Activated CD4-positive, alpha-beta T cell treated with anti-CD3 and anti-CD28 coated beads, Interleukin-2, amount 10 ng/mL, durations not matched to agents 24 days and 14 days (primary cell): Measurements from ENCODE around the gene OSGIN1. TPM values are rescaled to one million over a fixed set of nuclear protein-coding genes. Genes with fewer than 3 reads are reported as not detected.

Source experiments
- DNase-seq: peaks from one replicate; pipeline ENCODE4 v3.0.0; 2022
- H3K27ac Mint-ChIP-seq: one replicate; pipeline ENCODE4 v1.8.0; 2022; ENCODE audit warnings: mild to moderate bottlenecking, mixed read lengths
- H3K27me3 Mint-ChIP-seq: one replicate; pipeline ENCODE4 v1.8.0; 2022; ENCODE audit warnings: mixed read lengths
- H3K36me3 Mint-ChIP-seq: one replicate; pipeline ENCODE4 v1.8.0; 2022; ENCODE audit warnings: low read depth, mild to moderate bottlenecking, mixed read lengths
- H3K4me1 Mint-ChIP-seq: one replicate; pipeline ENCODE4 v1.8.0; 2021; ENCODE audit warnings: mixed read lengths
- H3K4me3 Mint-ChIP-seq: one replicate; pipeline ENCODE4 v1.8.0; 2022; ENCODE audit warnings: mild to moderate bottlenecking, moderate library complexity, mixed read lengths
- H3K9me3 Mint-ChIP-seq: one replicate; pipeline ENCODE4 v1.8.0; 2021; ENCODE audit warnings: mixed read lengths
- intact Hi-C: fragments of 100-400 bp; cut with micrococcal nuclease; formaldehyde crosslinking; loops from one replicate; pipeline ENCODE4 v1.15.1; 2023
- total RNA-seq: library from RNA; stranded (reverse); gene quantifications from 2 replicates; pipeline ENCODE4 v1.2.3, GENCODE V29; 2022

Gene OSGIN1
- total RNA-seq, 1 donor from 2014 or later, result 0.72 TPM

DNA sequence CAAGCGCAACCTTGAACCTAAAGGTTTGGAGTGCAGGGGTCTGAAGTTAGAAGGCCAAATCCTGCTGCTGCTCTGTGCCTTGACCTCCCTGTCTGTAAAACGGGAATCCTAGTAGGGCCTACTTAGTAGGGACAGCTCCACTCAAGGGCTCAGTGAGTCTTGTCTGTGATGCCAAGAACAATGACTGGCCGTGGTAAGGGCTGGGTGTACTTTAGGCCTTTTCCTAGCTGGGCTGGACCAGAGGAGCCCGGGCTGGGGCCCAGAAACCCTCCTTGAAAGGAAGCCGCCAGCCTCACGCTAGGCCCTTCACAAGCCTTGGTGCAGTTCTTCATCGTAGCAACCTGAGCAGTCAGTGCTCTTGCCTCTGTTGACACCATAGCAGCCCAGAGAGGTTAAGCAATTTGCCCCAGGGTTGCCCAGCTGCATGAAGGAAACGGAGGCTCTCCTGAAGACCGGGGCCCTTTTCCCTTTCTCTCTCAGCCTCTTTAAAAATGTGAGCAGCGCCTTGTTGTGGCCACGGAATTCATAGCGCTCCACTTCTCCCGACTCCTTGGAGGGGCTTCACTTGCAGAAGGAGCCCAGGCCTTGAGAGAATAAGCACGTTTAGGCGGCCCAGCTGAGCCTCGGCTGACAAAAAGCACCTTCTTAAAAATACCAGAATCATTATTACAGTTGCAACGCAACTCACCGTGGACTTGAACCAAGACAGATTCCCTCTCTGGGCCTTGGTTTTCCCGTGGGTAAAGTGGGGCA, 19.4 kb downstream of the OSGIN1 start:
- Mint-ChIP-seq H3K27ac (no peak overlapping the region), H3K4me3 (no peak overlapping the region), H3K4me1 (peaks cover 4% of the 10 kb centered on the region), H3K36me3 (no peaks in the 10 kb centered on the region), H3K9me3 (no peaks in the 10 kb centered on the region), H3K27me3 (peaks cover 15% of the 10 kb centered on the region)
- DNase-seq, result no peak
- intact Hi-C loops, result no loop called here

GRCh38 chr16:83973077-83973476, 20.0 kb downstream of the OSGIN1 start:
- intact Hi-C loops, result no loop called here
- H3K27me3 Mint-ChIP-seq, result peaks cover 11% of the 10 kb centered on the region
- H3K9me3 Mint-ChIP-seq, result no peaks in the 10 kb centered on the region
- no peak overlapping the region for H3K4me3 Mint-ChIP-seq
- H3K27ac Mint-ChIP-seq, result no peak overlapping the region
- H3K36me3 Mint-ChIP-seq, result no peaks in the 10 kb centered on the region
- H3K4me1 Mint-ChIP-seq, result peaks cover 3% of the 10 kb centered on the region
- no peak for DNase-seq

DNA sequence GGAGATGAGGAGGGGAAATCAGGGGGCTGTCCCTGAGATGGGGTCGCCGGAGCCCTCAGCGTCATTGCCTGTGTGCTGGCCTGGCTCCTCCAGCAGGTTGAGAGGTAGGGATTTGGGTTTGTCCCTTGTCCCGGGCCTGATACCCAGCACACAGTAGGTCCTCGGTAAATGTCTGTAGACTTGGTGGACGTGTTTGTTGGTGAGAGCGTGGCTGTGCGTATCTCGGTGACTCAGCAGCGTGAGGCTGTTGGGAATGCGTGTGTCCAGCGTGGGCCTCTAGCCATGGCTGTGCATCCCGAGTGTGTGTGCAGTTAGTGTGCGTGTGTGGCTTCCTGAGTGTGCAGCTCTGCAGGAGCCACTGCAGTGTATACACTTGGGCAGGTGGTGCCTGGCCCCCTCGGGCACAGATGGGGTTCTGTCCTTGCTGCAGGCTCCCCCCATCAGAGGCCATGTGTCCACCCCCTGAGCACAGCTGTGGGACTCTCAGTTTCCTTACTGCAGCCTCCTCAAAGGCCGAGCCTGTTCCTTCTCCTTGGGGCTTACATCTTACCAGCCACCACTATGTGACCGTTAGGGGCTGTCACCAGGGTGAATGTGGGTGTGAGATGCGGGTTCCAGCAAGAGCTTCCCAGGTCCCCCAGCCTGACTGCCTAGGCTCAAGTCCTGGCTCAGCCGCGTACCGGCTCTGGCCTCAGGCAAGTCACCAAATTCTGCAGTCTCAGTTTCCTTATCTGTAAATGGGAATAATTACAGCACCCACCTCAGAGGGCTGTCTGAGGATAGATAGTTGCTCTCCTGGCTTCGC, 20.7 kb downstream of the OSGIN1 start:
- DNase-seq, result no peak
- H3K27me3 Mint-ChIP-seq, result peaks cover 11% of the 10 kb centered on the region
- no peaks in the 10 kb centered on the region for H3K9me3 Mint-ChIP-seq
- peaks cover 3% of the 10 kb centered on the region for H3K4me1 Mint-ChIP-seq
- intact Hi-C loops, result no loop called here
- H3K27ac Mint-ChIP-seq, result no peak overlapping the region
- no peaks in the 10 kb centered on the region for H3K36me3 Mint-ChIP-seq
- no peak overlapping the region for H3K4me3 Mint-ChIP-seq

DNA sequence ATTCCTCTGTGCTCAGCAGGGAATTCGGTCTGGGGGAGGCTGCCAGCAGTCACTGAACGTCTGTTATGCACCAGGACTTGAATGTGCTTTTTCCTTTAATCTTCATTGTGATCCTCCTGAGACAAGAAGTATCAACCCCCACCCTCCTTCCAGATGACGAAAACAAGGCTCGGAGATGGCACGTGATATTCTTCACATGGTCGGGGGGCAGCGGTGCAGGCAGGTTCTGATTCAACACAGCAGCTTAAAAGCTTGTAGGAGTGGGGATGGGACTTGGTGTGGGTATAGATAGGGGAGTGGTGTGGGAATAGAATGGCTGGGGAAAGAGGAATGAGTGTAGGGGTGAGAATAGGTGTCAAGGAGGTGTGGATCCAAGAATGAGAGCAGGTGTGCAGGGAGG, 21.4 kb downstream of the OSGIN1 start:
- Mint-ChIP-seq H3K4me3 (no peak overlapping the region), H3K4me1 (no peaks in the 10 kb centered on the region), H3K27me3 (peaks cover 7% of the 10 kb centered on the region), H3K9me3 (no peaks in the 10 kb centered on the region), H3K36me3 (no peaks in the 10 kb centered on the region), H3K27ac (no peak overlapping the region)
- intact Hi-C loops, result no loop called here
- no peak for DNase-seq

DNA sequence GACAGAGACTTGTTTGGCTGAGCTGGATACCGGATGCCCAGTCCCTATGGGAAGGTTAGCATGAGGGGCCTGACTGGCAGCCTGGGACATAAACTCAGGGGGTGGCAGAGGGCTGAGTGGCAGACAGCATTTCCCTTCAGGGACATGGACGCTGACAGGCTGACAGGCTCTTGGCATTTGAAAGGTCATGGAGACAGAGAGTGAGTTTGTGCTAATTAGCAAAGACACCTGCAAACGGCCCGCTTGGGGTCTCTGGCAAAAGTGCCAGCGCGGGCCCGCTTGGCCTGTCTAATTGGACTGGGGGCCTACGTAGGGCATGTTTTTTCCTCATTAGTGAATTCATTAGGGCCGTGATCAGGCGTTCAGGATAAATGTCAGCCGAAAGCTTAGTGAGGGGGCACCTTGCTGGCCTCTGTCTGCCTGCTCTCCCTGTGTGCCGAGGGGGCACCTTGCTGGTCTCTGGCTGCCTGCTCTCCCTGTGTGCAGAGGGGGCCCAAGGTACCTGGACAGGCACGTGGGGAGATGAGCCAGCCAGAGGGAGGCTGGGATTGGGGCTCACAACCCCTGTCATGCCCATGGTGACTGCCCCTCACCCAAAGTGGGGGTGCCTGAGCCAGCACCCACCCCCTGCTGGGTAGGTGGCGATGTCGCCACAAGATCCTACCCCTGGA, 22.7 kb downstream of the OSGIN1 start:
- Mint-ChIP-seq H3K9me3 (no peaks in the 10 kb centered on the region), H3K27me3 (no peaks in the 10 kb centered on the region), H3K4me1 (no peaks in the 10 kb centered on the region), H3K27ac (no peak overlapping the region), H3K4me3 (no peak overlapping the region), H3K36me3 (no peaks in the 10 kb centered on the region)
- intact Hi-C loops, result no loop called here
- DNase-seq, result no peak

- H3K27me3 Mint-ChIP-seq, result no peaks in the 10 kb centered on the region
- no peak overlapping the region for H3K4me3 Mint-ChIP-seq
- H3K27ac Mint-ChIP-seq, result no peak overlapping the region
- intact Hi-C loops, result no loop called here
- no peaks in the 10 kb centered on the region for H3K9me3 Mint-ChIP-seq
- no peaks in the 10 kb centered on the region for H3K4me1 Mint-ChIP-seq
- no peaks in the 10 kb centered on the region for H3K36me3 Mint-ChIP-seq
- DNase-seq, result no peak
These were observed 24.2 kb downstream of the OSGIN1 start for GRCh38 chr16:83977056-83977815.

DNA sequence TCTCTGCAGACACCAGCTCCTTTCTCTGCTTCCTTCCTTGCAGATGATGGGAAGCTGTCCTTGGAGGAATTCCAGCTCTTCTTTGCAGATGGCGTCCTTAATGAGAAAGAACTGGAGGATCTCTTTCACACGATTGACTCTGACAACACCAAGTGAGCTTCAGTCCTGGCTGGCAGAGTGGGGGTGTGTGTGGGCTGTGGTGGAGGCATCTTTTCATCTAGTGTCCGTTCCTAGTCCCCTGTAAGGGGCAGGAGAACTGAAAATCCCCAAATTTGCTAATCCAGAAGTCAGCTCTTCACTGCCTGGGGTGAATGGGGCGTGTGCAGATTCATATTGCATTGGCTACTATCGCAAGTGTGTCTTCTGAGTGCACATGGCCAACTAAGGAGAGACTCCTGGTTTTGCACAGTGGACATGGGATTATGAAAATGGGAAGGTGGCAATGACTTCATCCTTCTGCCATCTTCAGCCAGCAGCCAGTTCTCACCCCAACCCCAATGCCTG, 25.4 kb downstream of the OSGIN1 start:
- Mint-ChIP-seq H3K4me3 (no peak overlapping the region), H3K36me3 (no peaks in the 10 kb centered on the region), H3K9me3 (no peaks in the 10 kb centered on the region), H3K27ac (no peak overlapping the region), H3K27me3 (no peaks in the 10 kb centered on the region), H3K4me1 (no peaks in the 10 kb centered on the region)
- intact Hi-C loops, result no loop called here
- no peak for DNase-seq

- H3K27ac Mint-ChIP-seq, result no peak overlapping the region
These were observed 26.4 kb downstream of the OSGIN1 start for GRCh38 chr16:83979441-83979840.

DNA sequence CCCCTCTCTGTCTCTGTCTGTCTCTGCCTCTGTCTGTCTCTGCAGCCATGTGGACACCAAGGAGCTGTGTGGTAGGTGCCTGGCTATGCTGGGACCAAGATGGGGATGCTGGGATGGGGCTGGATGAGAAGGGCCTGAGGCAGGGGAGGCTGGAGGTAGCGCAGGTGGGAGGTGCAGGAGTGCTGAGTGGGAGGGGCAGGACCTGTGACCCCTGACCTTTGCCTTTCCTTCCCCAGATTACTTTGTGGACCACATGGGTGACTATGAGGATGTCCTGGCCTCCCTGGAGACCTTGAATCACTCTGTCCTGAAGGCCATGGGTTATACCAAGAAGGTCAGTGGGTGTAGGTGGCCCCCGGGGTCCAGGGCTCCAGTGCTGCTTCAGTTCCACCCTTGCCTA, 27.8 kb downstream of the OSGIN1 start:
- no peak for DNase-seq
- Mint-ChIP-seq H3K4me1 (no peaks in the 10 kb centered on the region), H3K27ac (no peak overlapping the region), H3K27me3 (no peaks in the 10 kb centered on the region), H3K4me3 (no peak overlapping the region), H3K9me3 (no peaks in the 10 kb centered on the region), H3K36me3 (no peaks in the 10 kb centered on the region)
- intact Hi-C loops, result no loop called here

More at GRCh38 chr16:83979441-83979840, 26.4 kb downstream of the OSGIN1 start:
- H3K4me3 Mint-ChIP-seq, result no peak overlapping the region
- no peaks in the 10 kb centered on the region for H3K4me1 Mint-ChIP-seq
- no peaks in the 10 kb centered on the region for H3K27me3 Mint-ChIP-seq
- intact Hi-C loops, result no loop called here
- no peaks in the 10 kb centered on the region for H3K9me3 Mint-ChIP-seq
- DNase-seq, result no peak
- H3K36me3 Mint-ChIP-seq, result no peaks in the 10 kb centered on the region

DNA sequence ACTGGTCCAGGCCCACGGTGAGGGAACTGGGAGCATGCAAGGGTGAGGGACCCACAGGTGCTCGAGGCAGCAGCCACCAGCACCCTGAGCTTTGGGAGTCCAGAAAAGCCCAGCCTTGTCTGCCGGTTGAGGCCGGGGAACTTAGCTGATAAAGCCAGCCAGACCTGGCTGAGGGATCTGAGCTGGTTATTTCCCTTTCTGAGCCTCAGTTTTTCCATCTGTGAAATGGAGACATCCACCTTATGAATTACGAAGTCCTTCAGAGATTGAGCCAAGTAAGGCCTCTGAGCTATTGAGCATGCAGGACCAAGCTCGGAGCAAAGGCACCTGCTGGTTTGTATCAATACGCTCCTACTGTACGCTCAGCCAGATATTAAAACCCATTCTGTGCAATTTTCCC, 28.8 kb downstream of the OSGIN1 start:
- Mint-ChIP-seq H3K4me1 (no peaks in the 10 kb centered on the region), H3K27me3 (no peaks in the 10 kb centered on the region), H3K27ac (no peak overlapping the region), H3K4me3 (no peak overlapping the region), H3K9me3 (no peaks in the 10 kb centered on the region), H3K36me3 (no peaks in the 10 kb centered on the region)
- no peak for DNase-seq
- intact Hi-C loops, result no loop called here

DNA sequence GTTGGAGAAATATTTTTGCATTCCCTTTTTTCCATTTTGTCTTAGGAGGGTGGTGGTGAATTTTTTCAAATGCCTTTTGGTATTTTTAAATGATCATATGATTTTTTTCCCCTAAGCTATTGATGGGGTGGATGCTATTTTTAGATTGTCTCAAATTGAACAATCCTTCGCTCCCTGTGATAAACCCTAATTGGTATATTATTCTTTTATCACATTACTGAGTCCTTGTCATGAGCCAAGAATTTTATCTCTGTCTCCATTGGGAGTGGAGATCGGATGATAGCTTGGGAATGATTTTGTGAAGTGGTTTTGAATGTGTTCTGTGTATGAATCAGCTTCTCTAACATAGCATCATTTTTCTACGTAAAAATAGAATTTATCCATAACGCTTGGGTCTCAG, 30.5 kb downstream of the OSGIN1 start:
- Mint-ChIP-seq H3K4me1 (no peaks in the 10 kb centered on the region), H3K27ac (no peak overlapping the region), H3K4me3 (no peak overlapping the region), H3K9me3 (no peaks in the 10 kb centered on the region), H3K27me3 (peaks cover 5% of the 10 kb centered on the region), H3K36me3 (no peaks in the 10 kb centered on the region)
- intact Hi-C loops, result no loop called here
- no peak for DNase-seq

GRCh38 chr16:83989300-83989699, 36.3 kb downstream of the OSGIN1 start:
- DNase-seq, result no peak
- intact Hi-C loops, result no loop called here
- H3K36me3 Mint-ChIP-seq, result no peaks in the 10 kb centered on the region
- H3K4me3 Mint-ChIP-seq, result no peak overlapping the region
- H3K9me3 Mint-ChIP-seq, result no peaks in the 10 kb centered on the region
- H3K27me3 Mint-ChIP-seq, result peaks cover 14% of the 10 kb centered on the region
- no peaks in the 10 kb centered on the region for H3K4me1 Mint-ChIP-seq
- no peak overlapping the region for H3K27ac Mint-ChIP-seq

GRCh38 chr16:83990492-83990891, 37.5 kb downstream of the OSGIN1 start:
- Mint-ChIP-seq H3K27ac (no peak overlapping the region), H3K36me3 (no peaks in the 10 kb centered on the region), H3K9me3 (no peaks in the 10 kb centered on the region), H3K27me3 (peaks cover 15% of the 10 kb centered on the region), H3K4me3 (no peak overlapping the region), H3K4me1 (no peaks in the 10 kb centered on the region)
- intact Hi-C loops, result no loop called here
- no peak for DNase-seq
